SK-N-SH (cell line): ENCODE measurements around the gene TBRG4. TPM values are rescaled to one million over a fixed set of nuclear protein-coding genes. Genes with fewer than 3 reads are reported as not detected.

Experiments
- CTCF ChIA-PET: fragments of 300-600, 350-600 bp; formaldehyde crosslinking; extraction: SDS; loops from one replicate; lab custom pipeline; 2021; lab: Yijun Ruan, JAX
- POLR2A ChIA-PET: fragments of 350-600 bp; sonication (Branson Sonifier 250); formaldehyde crosslinking; extraction: SDS; loops from one replicate; lab custom pipeline; 2020; ENCODE audit warnings: antibody characterized with exemption, inconsistent platforms; lab: Yijun Ruan, JAX
- DNase-seq: peaks from one replicate; pipeline ENCODE4 v3.0.0; 2012
- H2AFZ ChIP-seq: fragments of 200-600 bp; sonication (generic); 2 replicates; pipeline ENCODE4 v1.8.1; 2016; ENCODE audit warnings: antibody characterized with exemption, mild to moderate bottlenecking, low read depth
- H3F3A ChIP-seq: fragments of 200-600 bp; sonication (generic); replicated peaks from 2 replicates; pipeline ENCODE3; 2016; ENCODE audit warnings: antibody characterized with exemption, mild to moderate bottlenecking; ENCODE audit not compliant: insufficient read depth
- H3K27ac ChIP-seq, 2 experiments: fragments of 200-500 bp in 1 of 2; fragments of 200-600 bp in 1 of 2; sonication (Bioruptor generic) in 1 of 2; sonication (generic), shearing (Covaris generic) in 1 of 2; 2 replicates each; pipeline versions ENCODE4 v1.5.1 to v1.6.1; 2014 to 2016; ENCODE audit warnings: low read depth in 2 of 2, inconsistent platforms in 1 of 2, low read length in 1 of 2, mild to moderate bottlenecking in 1 of 2, mixed read lengths in 1 of 2
- H3K27me3 ChIP-seq: fragments of 200-600 bp; sonication (generic), shearing (Covaris generic); 2 replicates; pipeline ENCODE4 v1.6.1; 2016; ENCODE audit warnings: mixed run types; ENCODE audit not compliant: insufficient read depth
- H3K36me3 ChIP-seq, 2 experiments: fragments of 200-500 bp in 1 of 2; fragments of 200-600 bp in 1 of 2; sonication (Bioruptor generic) in 1 of 2; sonication (generic) in 1 of 2; replicated peaks in 1 of 2; 2 replicates each; pipeline versions ENCODE3 to v1.5.1; 2014 to 2016; ENCODE audit warnings: low read length in 1 of 2, mild to moderate bottlenecking in 1 of 2; ENCODE audit not compliant: insufficient read depth in 2 of 2, control insufficient read depth in 1 of 2
- H3K4me1 ChIP-seq, 2 experiments: fragments of 200-500 bp in 1 of 2; fragments of 200-600 bp in 1 of 2; sonication (Bioruptor generic) in 1 of 2; sonication (generic), shearing (Covaris generic) in 1 of 2; 2 replicates each; pipeline versions ENCODE4 v1.5.1 to v1.6.1; 2014 to 2016; ENCODE audit warnings: low read depth in 1 of 2, low read length in 1 of 2, mixed run types in 1 of 2; ENCODE audit not compliant: insufficient read depth in 2 of 2, control insufficient read depth in 1 of 2
- H3K4me2 ChIP-seq: fragments of 200-600 bp; sonication (generic), shearing (Covaris generic); 2 replicates; pipeline ENCODE4 v1.6.1; 2017; ENCODE audit warnings: mixed run types
- H3K4me3 ChIP-seq, 2 experiments: fragments of 200-500 bp in 1 of 2; fragments of 200-600 bp in 1 of 2; sonication (Bioruptor generic) in 1 of 2; sonication (generic), shearing (Covaris generic) in 1 of 2; 2 replicates each; pipeline versions ENCODE4 v1.5.1 to v1.8.1; 2014 to 2016; ENCODE audit warnings: low read depth in 2 of 2, inconsistent platforms in 1 of 2, low read length in 1 of 2, mild to moderate bottlenecking in 1 of 2, mixed read lengths in 1 of 2, moderate library complexity in 1 of 2
- H3K79me2 ChIP-seq: fragments of 200-600 bp; sonication (generic); 2 replicates; pipeline ENCODE4 v1.8.1; 2017; ENCODE audit warnings: mild to moderate bottlenecking; ENCODE audit not compliant: insufficient read depth
- H3K9ac ChIP-seq: fragments of 200-600 bp; sonication (generic); 2 replicates; pipeline ENCODE4 v1.6.1; 2017; ENCODE audit warnings: mixed run types
- H3K9me2 ChIP-seq: fragments of 200-600 bp; sonication (generic); 2 replicates; pipeline ENCODE4 v1.6.1; 2017; ENCODE audit warnings: mixed run types
- H3K9me3 ChIP-seq: fragments of 200-600 bp; sonication (generic); 2 replicates; pipeline ENCODE4 v1.6.1; 2017; ENCODE audit warnings: mixed run types, mild to moderate bottlenecking, moderate library complexity
- H4K20me1 ChIP-seq: fragments of 200-600 bp; sonication (generic); 2 replicates; pipeline ENCODE4 v1.6.1; 2017; ENCODE audit warnings: mild to moderate bottlenecking, mixed run types; ENCODE audit not compliant: insufficient read depth
- CHD2 ChIP-seq: fragments of 150-350 bp; IDR thresholded peaks from 2 replicates; pipeline ENCODE4 v1.6.1; 2018; ENCODE audit warnings: low read length; ENCODE audit not compliant: partially characterized antibody
- ELF1 ChIP-seq: IDR thresholded peaks from 2 replicates; pipeline ENCODE4 v1.4.0; 2012
- EP300 ChIP-seq, 2 experiments: IDR thresholded peaks; 2 replicates each; pipeline versions ENCODE4 v1.4.0 to v1.6.1; 2012; ENCODE audit warnings: borderline replicate concordance in 1 of 2, low read depth in 1 of 2, low read length in 1 of 2
- EZH2phosphoT487 ChIP-seq: fragments of 200-600 bp; sonication (generic); IDR thresholded peaks from 2 replicates; pipeline ENCODE4 v1.6.1; 2017; ENCODE audit warnings: low read depth, mixed run types, mild to moderate bottlenecking, antibody characterized with exemption, moderate library complexity, borderline replicate concordance
- FOSL2 ChIP-seq: IDR thresholded peaks from 2 replicates; pipeline ENCODE4 v1.4.0; 2012; ENCODE audit warnings: low read depth, mild to moderate bottlenecking, moderate library complexity, borderline replicate concordance
- FOXJ3 ChIP-seq: sonication (generic); formaldehyde crosslinking; IDR thresholded peaks from 2 replicates; pipeline ENCODE4 v1.5.1; 2020; ENCODE audit warnings: mild to moderate bottlenecking, missing genetic modification reagents
- FOXM1 ChIP-seq: IDR thresholded peaks from 2 replicates; pipeline ENCODE4 v1.4.0; 2012; ENCODE audit warnings: low read depth, mild to moderate bottlenecking
- MEF2A ChIP-seq: IDR thresholded peaks from 2 replicates; pipeline ENCODE4 v1.4.0; 2012; ENCODE audit warnings: low read depth, borderline replicate concordance
- NFIC ChIP-seq: IDR thresholded peaks from 2 replicates; pipeline ENCODE4 v1.4.0; 2012; ENCODE audit warnings: borderline replicate concordance
- POLR2AphosphoS5 ChIP-seq: IDR thresholded peaks from 2 replicates; pipeline ENCODE4 v1.6.1; 2012; ENCODE audit warnings: low read depth, low read length
- RAD21 ChIP-seq: IDR thresholded peaks from 2 replicates; pipeline ENCODE4 v1.6.1; 2012; ENCODE audit warnings: mild to moderate bottlenecking, low read length
- RFX5 ChIP-seq: IDR thresholded peaks from 2 replicates; pipeline ENCODE4 v1.6.1; 2012; ENCODE audit warnings: mild to moderate bottlenecking, improper control_type of control experiment, low read length
- SIN3A ChIP-seq: IDR thresholded peaks from 2 replicates; pipeline ENCODE4 v1.6.1; 2012; ENCODE audit warnings: low read depth, mild to moderate bottlenecking, low read length, moderate library complexity, borderline replicate concordance
- TAF1 ChIP-seq: IDR thresholded peaks from 2 replicates; pipeline ENCODE4 v1.6.1; 2012; ENCODE audit warnings: low read depth, mild to moderate bottlenecking, low read length, moderate library complexity, borderline replicate concordance
- USF2 ChIP-seq: fragments of 150-350 bp; IDR thresholded peaks from 2 replicates; pipeline ENCODE4 v1.6.1; 2017; ENCODE audit warnings: antibody characterized with exemption, low read length, low read depth, borderline replicate concordance
- WGBS: methylation state at CpG from one replicate; pipeline ENCODE4 v1.1.6; 2017; ENCODE audit warnings: low lambda C conversion rate; 5-methylcytosine and 5-hydroxymethylcytosine counted together
- polyA plus RNA-seq, 3 experiments: library from polyadenylated mRNA; depleted of rRNA; stranded (reverse); fragments of >200 nt; gene quantifications; 2 replicates each; pipeline ENCODE4 v1.2.3, GENCODE V29; 2012
- TF ChIP-seq, protein P1 (sequence below): IDR thresholded peaks from 2 replicates; pipeline ENCODE4 v1.4.0; 2012; ENCODE audit warnings: low read depth
- TF ChIP-seq, protein P2 (sequence below): IDR thresholded peaks from 2 replicates; pipeline ENCODE4 v1.4.0; 2012; ENCODE audit warnings: low read depth, borderline replicate concordance
- TF ChIP-seq, protein P3 (sequence below): IDR thresholded peaks from 2 replicates; pipeline ENCODE4; 2012
- TF ChIP-seq, protein P4 (sequence below): IDR thresholded peaks from 2 replicates; pipeline ENCODE4 v1.4.0; 2012; ENCODE audit warnings: low read depth, borderline replicate concordance
- TF ChIP-seq, protein P5 (sequence below): fragments of 150-350 bp; IDR thresholded peaks from 2 replicates; pipeline ENCODE4 v1.6.1; 2016; ENCODE audit warnings: mild to moderate bottlenecking, low read depth, low read length

Gene TBRG4
- polyA plus RNA-seq, 1 of the 3 experiments (the other 2 are of a cell fraction) = 76.2 TPM

DNA sequence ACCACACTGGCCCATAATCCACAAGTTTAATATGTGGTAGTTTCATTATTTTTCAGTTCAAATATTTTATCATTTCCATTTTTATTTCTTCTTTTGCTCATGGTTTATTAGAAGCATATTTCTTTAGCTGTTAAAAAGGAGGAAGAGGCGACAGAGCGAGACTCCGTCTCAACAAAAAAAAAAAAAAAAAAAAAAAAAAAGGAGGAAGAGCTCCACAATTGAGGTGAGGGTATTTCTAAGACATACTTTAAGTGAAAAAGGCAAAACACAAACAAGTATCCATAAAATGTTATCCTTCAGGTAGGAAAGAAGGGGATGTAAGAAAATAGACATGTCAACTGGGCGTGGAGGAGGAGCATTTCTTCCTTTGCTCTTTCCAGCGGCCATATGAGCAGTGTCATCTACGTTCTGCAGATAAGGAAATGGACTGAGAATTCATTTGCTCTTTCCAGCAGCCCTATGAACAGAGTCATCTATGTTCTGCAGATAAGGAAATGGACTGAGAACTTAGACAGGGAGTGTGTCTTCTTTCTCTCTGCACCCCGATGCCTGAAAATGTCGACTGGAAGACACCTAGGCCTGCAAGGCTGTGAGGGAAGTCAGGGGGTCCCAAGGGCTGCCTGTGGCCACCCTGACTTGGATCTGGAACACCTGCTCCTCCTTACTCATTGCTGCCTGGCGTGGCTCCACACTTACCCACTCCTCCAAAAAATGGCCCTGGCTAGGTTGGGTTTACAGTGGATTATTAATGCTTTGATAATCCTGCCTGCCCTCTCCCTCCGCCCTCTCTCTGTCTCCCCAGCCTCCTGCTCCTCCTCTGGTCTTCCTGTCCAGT, 27.2 kb upstream of the TBRG4 start:
- H2AFZ ChIP-seq = no peak overlapping the region
- DNase-seq = no peak
- WGBS = 67% methylated on average over 10 of the region's 10 CpGs
- H3K9me3 ChIP-seq = no peaks in the 10 kb centered on the region
- no peak overlapping the region for H3K4me3 ChIP-seq
- no peak overlapping the region for H3K27ac ChIP-seq
- no peaks in the 10 kb centered on the region for H3K79me2 ChIP-seq
- H3K4me1 ChIP-seq = no peaks in the 10 kb centered on the region
- H3K9me2 ChIP-seq = no peaks in the 10 kb centered on the region
- peaks cover 9% of the 10 kb centered on the region; the same call in 1 of the 2 replicates for H3K27me3 ChIP-seq
- H3F3A ChIP-seq = no peaks in the 10 kb centered on the region
- H3K4me2 ChIP-seq = no peak overlapping the region
- no peaks in the 10 kb centered on the region for H4K20me1 ChIP-seq
- CTCF ChIA-PET = interaction anchor here (0.7 to 6.6 kb wide), 10 partner anchors 8 to 573 kb away, joined by 3 to 149 read pairs (median 6); partner anchors contain the start of gene RAMP3
- no peak overlapping the region for H3K9ac ChIP-seq
- no peaks in the 10 kb centered on the region for H3K36me3 ChIP-seq
- TF ChIP-seq, protein P1, sequence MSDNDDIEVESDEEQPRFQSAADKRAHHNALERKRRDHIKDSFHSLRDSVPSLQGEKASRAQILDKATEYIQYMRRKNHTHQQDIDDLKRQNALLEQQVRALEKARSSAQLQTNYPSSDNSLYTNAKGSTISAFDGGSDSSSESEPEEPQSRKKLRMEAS = no peak
- TF ChIP-seq RAD21 = no peak
- no peak for TF ChIP-seq NFIC
- TF ChIP-seq, protein P2, sequence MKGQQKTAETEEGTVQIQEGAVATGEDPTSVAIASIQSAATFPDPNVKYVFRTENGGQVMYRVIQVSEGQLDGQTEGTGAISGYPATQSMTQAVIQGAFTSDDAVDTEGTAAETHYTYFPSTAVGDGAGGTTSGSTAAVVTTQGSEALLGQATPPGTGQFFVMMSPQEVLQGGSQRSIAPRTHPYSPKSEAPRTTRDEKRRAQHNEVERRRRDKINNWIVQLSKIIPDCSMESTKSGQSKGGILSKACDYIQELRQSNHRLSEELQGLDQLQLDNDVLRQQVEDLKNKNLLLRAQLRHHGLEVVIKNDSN = no peak
- TF ChIP-seq CHD2 = no peak
- no peak for TF ChIP-seq ELF1
- TF ChIP-seq SIN3A = no peak
- no peak for TF ChIP-seq FOXJ3 (CRISPR knock-in tag)
- no peak for TF ChIP-seq MEF2A
- no peak for TF ChIP-seq EZH2phosphoT487
- TF ChIP-seq USF2 = no peak
- TF ChIP-seq, protein P3, sequence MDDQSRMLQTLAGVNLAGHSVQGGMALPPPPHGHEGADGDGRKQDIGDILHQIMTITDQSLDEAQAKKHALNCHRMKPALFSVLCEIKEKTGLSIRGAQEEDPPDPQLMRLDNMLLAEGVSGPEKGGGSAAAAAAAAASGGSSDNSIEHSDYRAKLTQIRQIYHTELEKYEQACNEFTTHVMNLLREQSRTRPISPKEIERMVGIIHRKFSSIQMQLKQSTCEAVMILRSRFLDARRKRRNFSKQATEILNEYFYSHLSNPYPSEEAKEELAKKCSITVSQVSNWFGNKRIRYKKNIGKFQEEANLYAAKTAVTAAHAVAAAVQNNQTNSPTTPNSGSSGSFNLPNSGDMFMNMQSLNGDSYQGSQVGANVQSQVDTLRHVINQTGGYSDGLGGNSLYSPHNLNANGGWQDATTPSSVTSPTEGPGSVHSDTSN = no peak
- no peak for TF ChIP-seq FOSL2
- TF ChIP-seq, protein P4, sequence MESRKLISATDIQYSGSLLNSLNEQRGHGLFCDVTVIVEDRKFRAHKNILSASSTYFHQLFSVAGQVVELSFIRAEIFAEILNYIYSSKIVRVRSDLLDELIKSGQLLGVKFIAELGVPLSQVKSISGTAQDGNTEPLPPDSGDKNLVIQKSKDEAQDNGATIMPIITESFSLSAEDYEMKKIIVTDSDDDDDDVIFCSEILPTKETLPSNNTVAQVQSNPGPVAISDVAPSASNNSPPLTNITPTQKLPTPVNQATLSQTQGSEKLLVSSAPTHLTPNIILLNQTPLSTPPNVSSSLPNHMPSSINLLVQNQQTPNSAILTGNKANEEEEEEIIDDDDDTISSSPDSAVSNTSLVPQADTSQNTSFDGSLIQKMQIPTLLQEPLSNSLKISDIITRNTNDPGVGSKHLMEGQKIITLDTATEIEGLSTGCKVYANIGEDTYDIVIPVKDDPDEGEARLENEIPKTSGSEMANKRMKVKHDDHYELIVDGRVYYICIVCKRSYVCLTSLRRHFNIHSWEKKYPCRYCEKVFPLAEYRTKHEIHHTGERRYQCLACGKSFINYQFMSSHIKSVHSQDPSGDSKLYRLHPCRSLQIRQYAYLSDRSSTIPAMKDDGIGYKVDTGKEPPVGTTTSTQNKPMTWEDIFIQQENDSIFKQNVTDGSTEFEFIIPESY = no peak
- TF ChIP-seq POLR2AphosphoS5 = no peak
- TF ChIP-seq TAF1 = no peak
- TF ChIP-seq RFX5 = no peak
- no peak for TF ChIP-seq FOXM1
- TF ChIP-seq EP300 (IDR thresholded peaks at IDR 0.05; ENCODE audit: borderline replicate concordance in 1 of 2, low read depth in 1 of 2, low read length in 1 of 2) = no peak
- TF ChIP-seq, protein P5, sequence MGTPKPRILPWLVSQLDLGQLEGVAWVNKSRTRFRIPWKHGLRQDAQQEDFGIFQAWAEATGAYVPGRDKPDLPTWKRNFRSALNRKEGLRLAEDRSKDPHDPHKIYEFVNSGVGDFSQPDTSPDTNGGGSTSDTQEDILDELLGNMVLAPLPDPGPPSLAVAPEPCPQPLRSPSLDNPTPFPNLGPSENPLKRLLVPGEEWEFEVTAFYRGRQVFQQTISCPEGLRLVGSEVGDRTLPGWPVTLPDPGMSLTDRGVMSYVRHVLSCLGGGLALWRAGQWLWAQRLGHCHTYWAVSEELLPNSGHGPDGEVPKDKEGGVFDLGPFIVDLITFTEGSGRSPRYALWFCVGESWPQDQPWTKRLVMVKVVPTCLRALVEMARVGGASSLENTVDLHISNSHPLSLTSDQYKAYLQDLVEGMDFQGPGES = no peak
- POLR2A ChIA-PET = interaction anchor here (1.1 kb wide), 1 partner anchor 27 kb away, joined by 4 read pairs; the partner anchor contains the start of gene TBRG4
